BLaER1 (cell line): ENCODE results near the gene DDX60.
"Not testable (repeated sequence)": the region's sequence is repeated elsewhere in the genome, so short reads cannot be mapped to it uniquely, and the experiment has no call there.

ENCODE experiments used
- H3K27ac ChIP-seq: shearing (Covaris generic); formaldehyde crosslinking; 2 replicates; pipeline ENCODE4 v1.8.1; 2022
- H3K27me3 ChIP-seq: shearing (Covaris generic); formaldehyde crosslinking; 2 replicates; pipeline ENCODE4 v1.8.1; 2022
- H3K36me3 ChIP-seq: shearing (Covaris generic); formaldehyde crosslinking; 2 replicates; pipeline ENCODE4 v1.8.1; 2022
- H3K4me1 ChIP-seq: shearing (Covaris generic); formaldehyde crosslinking; 2 replicates; pipeline ENCODE4 v1.8.1; 2022
- H3K4me2 ChIP-seq: shearing (Covaris generic); formaldehyde crosslinking; 2 replicates; pipeline ENCODE4 v1.8.1; 2022
- H3K4me3 ChIP-seq: shearing (Covaris generic); formaldehyde crosslinking; 2 replicates; pipeline ENCODE4 v1.8.1; 2022
- H3K9ac ChIP-seq: shearing (Covaris generic); formaldehyde crosslinking; 2 replicates; pipeline ENCODE4 v1.8.1; 2022
- H3K9me3 ChIP-seq: shearing (Covaris generic); formaldehyde crosslinking; 2 replicates; pipeline ENCODE4 v1.8.1; 2022
- H4K20me1 ChIP-seq: shearing (Covaris generic); formaldehyde crosslinking; 2 replicates; pipeline ENCODE4 v1.8.1; 2022
- Cebpa-rat ChIP-seq: shearing (Covaris generic); IDR thresholded peaks from 2 replicates; pipeline ENCODE4 v1.8.1; 2022

The DDX60 gene

DNA sequence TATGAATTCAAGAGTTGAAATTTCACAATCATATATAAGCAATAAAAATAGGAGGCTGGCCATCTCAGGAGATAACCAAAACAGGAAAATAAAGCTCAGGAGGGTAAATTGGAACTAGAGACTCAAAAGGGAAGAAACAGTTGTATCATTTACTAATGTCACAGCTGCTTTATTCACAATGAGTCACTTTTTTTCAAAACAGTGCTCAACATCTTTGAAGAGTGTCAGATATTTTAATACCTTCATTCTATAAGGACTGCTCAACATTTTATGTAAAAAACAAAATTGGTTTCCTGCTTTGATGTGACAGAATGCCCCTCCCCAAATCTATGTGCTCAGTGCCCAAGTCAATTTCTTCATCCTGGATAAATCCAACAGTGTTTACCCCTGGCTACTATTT is 97.7 kb downstream of the DDX60 start:
- H3K4me2 ChIP-seq: no peak overlapping the region
- H3K4me1 ChIP-seq: no peaks in the 10 kb centered on the region
- H3K4me3 ChIP-seq: no peak overlapping the region
- no peak for TF ChIP-seq Cebpa-rat
- H3K36me3 ChIP-seq: no peaks in the 10 kb centered on the region
- H3K9ac ChIP-seq: no peak overlapping the region
- no peak overlapping the region for H3K27ac ChIP-seq
- H4K20me1 ChIP-seq: no peaks in the 10 kb centered on the region
- no peaks in the 10 kb centered on the region for H3K9me3 ChIP-seq
- H3K27me3 ChIP-seq: no peaks in the 10 kb centered on the region

GRCh38 chr4:168218645-168219044 is 99.9 kb downstream of the DDX60 start:
- Histone ChIP-seq H3K9ac (no peak overlapping the region), H3K4me3 (no peak overlapping the region), H3K4me2 (no peak overlapping the region), H3K9me3 (no peaks in the 10 kb centered on the region), H3K27ac (no peak overlapping the region), H4K20me1 (no peaks in the 10 kb centered on the region), H3K27me3 (no peaks in the 10 kb centered on the region), H3K4me1 (no peaks in the 10 kb centered on the region), H3K36me3 (no peaks in the 10 kb centered on the region)
- no peak for TF ChIP-seq Cebpa-rat

DNA sequence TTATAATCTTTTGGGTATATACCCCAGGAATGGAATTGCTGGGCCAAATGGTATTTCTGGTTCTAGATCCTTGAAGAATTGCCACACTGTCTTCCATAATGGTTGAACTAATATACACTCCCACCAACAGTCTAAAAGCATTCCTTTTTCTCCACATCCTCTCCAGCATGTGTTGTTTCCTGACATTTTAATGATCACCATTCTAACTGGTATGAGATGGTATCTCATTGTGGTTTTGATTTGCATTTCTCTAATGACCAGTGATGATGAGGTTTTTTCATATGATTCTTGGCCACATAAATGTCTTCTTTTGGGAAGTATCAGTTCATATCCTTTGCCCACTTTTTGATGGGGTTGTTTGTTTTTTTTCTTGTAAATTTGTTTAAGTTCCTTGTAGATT is 105.0 kb downstream of the DDX60 start:
- not testable (repeated sequence) for H3K36me3 ChIP-seq, H3K9ac ChIP-seq, H3K4me2 ChIP-seq, H4K20me1 ChIP-seq, H3K27ac ChIP-seq, H3K9me3 ChIP-seq, H3K4me3 ChIP-seq, H3K4me1 ChIP-seq, H3K27me3 ChIP-seq

- Histone ChIP-seq H3K9ac (no peak overlapping the region), H4K20me1 (no peaks in the 10 kb centered on the region), H3K4me2 (no peak overlapping the region), H3K27me3 (no peaks in the 10 kb centered on the region), H3K36me3 (no peaks in the 10 kb centered on the region), H3K4me1 (no peaks in the 10 kb centered on the region), H3K27ac (no peak overlapping the region), H3K9me3 (no peaks in the 10 kb centered on the region), H3K4me3 (no peak overlapping the region)
- TF ChIP-seq Cebpa-rat: no peak
These were observed 105.9 kb downstream of the DDX60 start for GRCh38 chr4:168212656-168213055.

- no peak overlapping the region for H3K9ac ChIP-seq
- H3K36me3 ChIP-seq: no peaks in the 10 kb centered on the region
- TF ChIP-seq Cebpa-rat: no peak
- no peak overlapping the region for H3K4me3 ChIP-seq
- no peaks in the 10 kb centered on the region for H3K27me3 ChIP-seq
- H4K20me1 ChIP-seq: no peaks in the 10 kb centered on the region
- H3K9me3 ChIP-seq: peaks cover 11% of the 10 kb centered on the region
- no peak overlapping the region for H3K4me2 ChIP-seq
- H3K27ac ChIP-seq: no peak overlapping the region
- no peaks in the 10 kb centered on the region for H3K4me1 ChIP-seq
These were observed 109.5 kb downstream of the DDX60 start for GRCh38 chr4:168208957-168209614.

DNA sequence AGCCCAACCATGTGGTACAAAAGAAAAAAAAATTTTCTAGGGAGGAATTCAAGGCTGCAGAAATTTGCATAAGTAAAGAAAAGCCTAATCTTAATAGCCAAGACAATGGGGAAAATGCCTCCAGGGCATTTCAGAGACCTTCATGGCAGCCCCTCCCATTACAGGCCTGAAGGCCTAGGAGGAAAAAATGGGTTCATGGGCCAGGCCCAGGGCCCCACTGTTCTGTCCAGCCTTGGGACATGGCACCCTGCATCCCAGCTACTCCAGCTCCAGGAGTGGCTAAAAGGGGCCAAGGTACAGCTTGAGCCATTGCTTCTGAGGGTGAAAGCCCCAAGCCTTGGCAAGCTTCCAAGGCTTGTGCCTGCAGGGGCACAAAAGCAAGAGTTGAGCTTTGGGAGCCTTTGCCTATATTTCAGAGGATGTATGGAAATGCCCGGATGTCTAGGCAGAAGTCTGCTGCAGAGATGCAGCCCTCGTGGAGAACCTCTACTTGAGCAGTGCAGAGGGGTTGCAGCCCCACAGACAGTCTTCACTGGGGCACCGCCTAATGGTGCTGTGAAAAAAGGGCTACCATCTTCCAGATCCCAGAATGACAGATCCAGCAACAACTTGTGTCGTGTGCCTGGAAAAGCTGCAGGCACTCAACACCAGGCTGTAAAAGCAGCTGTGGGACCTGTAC is 115.2 kb downstream of the DDX60 start:
- Histone ChIP-seq H3K9ac (no peak overlapping the region), H3K4me3 (no peak overlapping the region), H3K27ac (no peak overlapping the region), H3K27me3 (no peaks in the 10 kb centered on the region), H3K36me3 (no peaks in the 10 kb centered on the region), H3K4me1 (no peaks in the 10 kb centered on the region), H3K9me3 (peaks cover 33% of the 10 kb centered on the region), H4K20me1 (no peaks in the 10 kb centered on the region), H3K4me2 (no peak overlapping the region)
- no peak for TF ChIP-seq Cebpa-rat

DNA sequence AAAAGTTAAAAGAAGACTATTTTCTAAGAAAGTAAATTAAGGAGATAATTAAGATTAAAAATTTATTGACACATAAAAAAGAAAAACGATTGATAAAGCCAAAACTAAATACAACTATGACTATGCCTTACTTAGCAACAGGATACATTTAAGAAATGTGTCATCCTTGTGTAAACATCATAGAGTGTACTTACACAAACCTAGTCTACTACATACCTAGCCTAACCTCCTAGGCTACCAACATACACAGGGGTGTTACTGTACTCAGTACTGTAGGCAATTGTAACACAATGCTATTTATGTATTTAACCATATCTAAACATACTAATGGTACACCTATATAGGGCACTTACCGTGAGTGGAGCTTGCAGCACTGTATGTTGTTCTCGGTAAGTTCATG is 117.9 kb downstream of the DDX60 start:
- peaks cover 33% of the 10 kb centered on the region for H3K9me3 ChIP-seq
- H3K4me2 ChIP-seq: no peak overlapping the region
- H3K27me3 ChIP-seq: no peaks in the 10 kb centered on the region

GRCh38 chr4:168199260-168199957 is 119.1 kb downstream of the DDX60 start:
- H3K4me2 ChIP-seq: no peak overlapping the region
- no peak for TF ChIP-seq Cebpa-rat
- H3K27me3 ChIP-seq: no peaks in the 10 kb centered on the region
- peaks cover 25% of the 10 kb centered on the region for H3K9me3 ChIP-seq
- no peaks in the 10 kb centered on the region for H3K36me3 ChIP-seq
- no peak overlapping the region for H3K4me3 ChIP-seq
- no peak overlapping the region for H3K9ac ChIP-seq
- H3K4me1 ChIP-seq: no peaks in the 10 kb centered on the region
- H4K20me1 ChIP-seq: no peaks in the 10 kb centered on the region
- no peak overlapping the region for H3K27ac ChIP-seq

More for the DNA sequence above, 117.9 kb downstream of the DDX60 start:
- Histone ChIP-seq H3K9ac (no peak overlapping the region), H3K4me1 (no peaks in the 10 kb centered on the region), H4K20me1 (no peaks in the 10 kb centered on the region), H3K27ac (no peak overlapping the region), H3K4me3 (no peak overlapping the region), H3K36me3 (no peaks in the 10 kb centered on the region)
- no peak for TF ChIP-seq Cebpa-rat

DNA sequence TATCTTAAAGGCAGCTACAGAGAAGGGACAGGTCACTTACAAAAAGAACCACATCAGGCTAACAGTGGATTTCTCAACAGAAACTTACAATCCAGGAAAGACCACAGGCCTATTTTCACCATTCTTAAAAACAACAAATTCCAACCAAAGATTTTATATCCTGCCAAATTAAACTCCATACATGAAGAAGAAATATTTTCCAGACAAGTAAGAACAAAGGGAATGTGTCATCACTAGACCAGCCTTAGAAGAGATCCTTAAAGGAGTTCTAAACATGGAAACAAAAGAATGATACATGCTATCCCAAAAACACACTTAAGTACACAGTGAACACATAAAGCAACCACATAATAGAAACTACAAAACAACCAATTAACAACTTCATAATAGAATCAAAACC is 120.6 kb downstream of the DDX60 start:
- Histone ChIP-seq H3K4me2 (no peak overlapping the region), H3K27ac (no peak overlapping the region), H3K4me3 (no peak overlapping the region), H3K9me3 (peaks cover 10% of the 10 kb centered on the region), H3K4me1 (no peaks in the 10 kb centered on the region), H3K27me3 (no peaks in the 10 kb centered on the region), H4K20me1 (no peaks in the 10 kb centered on the region), H3K9ac (no peak overlapping the region), H3K36me3 (no peaks in the 10 kb centered on the region)
- no peak for TF ChIP-seq Cebpa-rat

DNA sequence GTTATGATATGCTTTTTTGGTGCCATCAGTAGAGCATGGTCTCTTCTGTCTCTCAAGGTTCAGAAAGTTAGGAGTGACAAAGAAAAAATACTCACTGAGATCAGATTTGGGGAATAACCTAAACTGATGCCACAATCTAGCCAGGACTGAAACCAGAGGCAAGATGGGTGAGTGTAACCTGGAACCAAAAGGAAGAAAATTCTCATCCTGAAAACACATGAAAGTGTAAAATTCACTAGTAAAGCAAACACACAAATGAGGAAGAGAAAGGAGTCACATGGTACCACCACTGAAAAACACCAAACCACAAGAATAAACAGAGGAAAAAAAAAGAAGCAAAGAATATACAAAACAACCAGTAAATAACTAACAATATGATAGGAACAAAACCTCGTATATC is 129.8 kb downstream of the DDX60 start:
- Histone ChIP-seq H3K9ac (no peak overlapping the region), H3K4me2 (no peak overlapping the region), H3K27ac (no peak overlapping the region), H3K36me3 (no peaks in the 10 kb centered on the region), H4K20me1 (no peaks in the 10 kb centered on the region), H3K4me1 (no peaks in the 10 kb centered on the region), H3K27me3 (no peaks in the 10 kb centered on the region), H3K4me3 (no peak overlapping the region), H3K9me3 (no peaks in the 10 kb centered on the region)
- TF ChIP-seq Cebpa-rat: no peak
